ENCODE measurements around the gene SWT1. TPM values are rescaled to one million over a fixed set of nuclear protein-coding genes. Genes with fewer than 3 reads are reported as not detected.

Gene SWT1
- total and polyA plus RNA-seq, 2 of the 13 experiments (the other 11 are each of a cell fraction or from before 2014, with no cell fraction given): 1.7 to 2.5 TPM

DNA sequence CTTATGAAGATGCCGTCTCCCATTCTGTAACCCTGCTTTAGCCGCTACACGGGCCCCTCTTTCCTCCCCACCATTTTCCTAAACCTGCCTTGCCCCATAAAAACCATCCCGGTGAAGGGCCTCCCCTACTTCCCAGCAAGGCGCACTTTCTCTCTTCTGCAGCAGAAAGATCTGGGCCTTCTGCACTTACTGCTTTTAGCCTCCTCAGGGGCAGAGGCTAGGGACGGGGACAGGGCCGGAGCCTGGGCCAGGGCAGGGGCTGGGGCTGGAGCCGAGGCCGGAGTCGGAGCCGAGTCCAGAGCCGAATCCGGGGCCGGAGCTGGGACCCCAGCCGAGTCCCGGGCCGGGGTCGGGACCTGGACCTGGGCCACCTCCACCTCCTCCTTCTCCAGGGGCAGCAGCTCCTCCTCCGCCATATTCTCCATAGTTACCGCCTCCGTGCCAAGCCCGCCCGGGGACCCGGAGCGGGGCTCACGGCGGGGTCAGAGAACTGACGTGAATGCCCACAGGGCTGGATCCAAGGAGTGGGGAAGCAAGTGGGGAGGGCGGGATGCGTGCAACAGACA is 596 bp upstream of the SWT1 start (continued):
- no peak for TF ChIP-seq SP4 (CRISPR knock-in tag; IDR thresholded peaks at IDR 0.05)
- no peak for TF ChIP-seq SOX13 (IDR thresholded peaks at IDR 0.05)
- TF ChIP-seq SOX13 (CRISPR knock-in tag; conservative IDR thresholded peaks at IDR 0.05 in 1 of 2, IDR thresholded peaks at IDR 0.05 in 1 of 2): 0 out of 4 replicates have a peak, but pooled peaks of 1 of the 2 experiments have one; percentile 2
- no peak for TF ChIP-seq HNRNPLL (IDR thresholded peaks at IDR 0.05; ENCODE audit: low read depth, low read length, poor library complexity, severe bottlenecking)
- TF ChIP-seq SMC3 (IDR thresholded peaks at IDR 0.05; ENCODE audit: low read length): no peak
- 0 out of 2 replicates have a peak, but pooled peaks have one; percentile 51 for TF ChIP-seq ZNF264 (CRISPR knock-in tag; IDR thresholded peaks at IDR 0.05)
- no peak for TF ChIP-seq ELF4 (CRISPR knock-in tag; IDR thresholded peaks at IDR 0.05; ENCODE audit: borderline replicate concordance)
- TF ChIP-seq, protein P1, sequence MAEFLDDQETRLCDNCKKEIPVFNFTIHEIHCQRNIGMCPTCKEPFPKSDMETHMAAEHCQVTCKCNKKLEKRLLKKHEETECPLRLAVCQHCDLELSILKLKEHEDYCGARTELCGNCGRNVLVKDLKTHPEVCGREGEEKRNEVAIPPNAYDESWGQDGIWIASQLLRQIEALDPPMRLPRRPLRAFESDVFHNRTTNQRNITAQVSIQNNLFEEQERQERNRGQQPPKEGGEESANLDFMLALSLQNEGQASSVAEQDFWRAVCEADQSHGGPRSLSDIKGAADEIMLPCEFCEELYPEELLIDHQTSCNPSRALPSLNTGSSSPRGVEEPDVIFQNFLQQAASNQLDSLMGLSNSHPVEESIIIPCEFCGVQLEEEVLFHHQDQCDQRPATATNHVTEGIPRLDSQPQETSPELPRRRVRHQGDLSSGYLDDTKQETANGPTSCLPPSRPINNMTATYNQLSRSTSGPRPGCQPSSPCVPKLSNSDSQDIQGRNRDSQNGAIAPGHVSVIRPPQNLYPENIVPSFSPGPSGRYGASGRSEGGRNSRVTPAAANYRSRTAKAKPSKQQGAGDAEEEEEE (CRISPR knock-in tag; IDR thresholded peaks at IDR 0.05; ENCODE audit: borderline replicate concordance): no peak
- TF ChIP-seq SRF (IDR thresholded peaks at IDR 0.05; ENCODE audit: low read depth, low read length): no peak
- no peak for TF ChIP-seq ZBTB8A (CRISPR knock-in tag; IDR thresholded peaks at IDR 0.05; ENCODE audit: borderline replicate concordance, low read depth)
- no peak for TF ChIP-seq PCBP2 (optimal IDR thresholded peaks at IDR 0.05; ENCODE audit: low read depth, low read length, poor library complexity, severe bottlenecking)
- TF ChIP-seq PHF8 (CRISPR knock-in tag; IDR thresholded peaks at IDR 0.05): peak; percentile 91
- TF ChIP-seq IRX3 (CRISPR knock-in tag; IDR thresholded peaks at IDR 0.05; ENCODE audit: borderline replicate concordance, low read depth): peak; percentile 47; the same call in 1 of the 2 replicates
- no peak for TF ChIP-seq NR2C2 (CRISPR knock-in tag; IDR thresholded peaks at IDR 0.05; ENCODE audit: borderline replicate concordance)
- TF ChIP-seq, protein P2, sequence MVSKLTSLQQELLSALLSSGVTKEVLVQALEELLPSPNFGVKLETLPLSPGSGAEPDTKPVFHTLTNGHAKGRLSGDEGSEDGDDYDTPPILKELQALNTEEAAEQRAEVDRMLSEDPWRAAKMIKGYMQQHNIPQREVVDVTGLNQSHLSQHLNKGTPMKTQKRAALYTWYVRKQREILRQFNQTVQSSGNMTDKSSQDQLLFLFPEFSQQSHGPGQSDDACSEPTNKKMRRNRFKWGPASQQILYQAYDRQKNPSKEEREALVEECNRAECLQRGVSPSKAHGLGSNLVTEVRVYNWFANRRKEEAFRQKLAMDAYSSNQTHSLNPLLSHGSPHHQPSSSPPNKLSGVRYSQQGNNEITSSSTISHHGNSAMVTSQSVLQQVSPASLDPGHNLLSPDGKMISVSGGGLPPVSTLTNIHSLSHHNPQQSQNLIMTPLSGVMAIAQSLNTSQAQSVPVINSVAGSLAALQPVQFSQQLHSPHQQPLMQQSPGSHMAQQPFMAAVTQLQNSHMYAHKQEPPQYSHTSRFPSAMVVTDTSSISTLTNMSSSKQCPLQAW (CRISPR knock-in tag; IDR thresholded peaks at IDR 0.05): 0 out of 2 replicates have a peak, but pooled peaks have one; percentile 30
- 0 out of 2 replicates have a peak, but pooled peaks have one; percentile 7 for TF ChIP-seq HIVEP1 (CRISPR knock-in tag; IDR thresholded peaks at IDR 0.05)
- TF ChIP-seq, protein P3, sequence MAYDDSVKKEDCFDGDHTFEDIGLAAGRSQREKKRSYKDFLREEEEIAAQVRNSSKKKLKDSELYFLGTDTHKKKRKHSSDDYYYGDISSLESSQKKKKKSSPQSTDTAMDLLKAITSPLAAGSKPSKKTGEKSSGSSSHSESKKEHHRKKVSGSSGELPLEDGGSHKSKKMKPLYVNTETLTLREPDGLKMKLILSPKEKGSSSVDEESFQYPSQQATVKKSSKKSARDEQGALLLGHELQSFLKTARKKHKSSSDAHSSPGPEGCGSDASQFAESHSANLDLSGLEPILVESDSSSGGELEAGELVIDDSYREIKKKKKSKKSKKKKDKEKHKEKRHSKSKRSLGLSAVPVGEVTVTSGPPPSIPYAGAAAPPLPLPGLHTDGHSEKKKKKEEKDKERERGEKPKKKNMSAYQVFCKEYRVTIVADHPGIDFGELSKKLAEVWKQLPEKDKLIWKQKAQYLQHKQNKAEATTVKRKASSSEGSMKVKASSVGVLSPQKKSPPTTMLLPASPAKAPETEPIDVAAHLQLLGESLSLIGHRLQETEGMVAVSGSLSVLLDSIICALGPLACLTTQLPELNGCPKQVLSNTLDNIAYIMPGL (CRISPR knock-in tag; IDR thresholded peaks at IDR 0.05; ENCODE audit: borderline replicate concordance in 1 of 2, low read depth in 1 of 2): peak in 1 of 2 experiments; percentile 73; a peak in 2 of 4 replicates
- TF ChIP-seq ZNF749 (CRISPR knock-in tag; IDR thresholded peaks at IDR 0.05; ENCODE audit: borderline replicate concordance): no peak
- no peak for TF ChIP-seq SATB2 (CRISPR knock-in tag; IDR thresholded peaks at IDR 0.05)
- TF ChIP-seq SMAD1 (CRISPR knock-in tag; IDR thresholded peaks at IDR 0.05; ENCODE audit: borderline replicate concordance, low read depth): no peak
- TF ChIP-seq, protein P4, sequence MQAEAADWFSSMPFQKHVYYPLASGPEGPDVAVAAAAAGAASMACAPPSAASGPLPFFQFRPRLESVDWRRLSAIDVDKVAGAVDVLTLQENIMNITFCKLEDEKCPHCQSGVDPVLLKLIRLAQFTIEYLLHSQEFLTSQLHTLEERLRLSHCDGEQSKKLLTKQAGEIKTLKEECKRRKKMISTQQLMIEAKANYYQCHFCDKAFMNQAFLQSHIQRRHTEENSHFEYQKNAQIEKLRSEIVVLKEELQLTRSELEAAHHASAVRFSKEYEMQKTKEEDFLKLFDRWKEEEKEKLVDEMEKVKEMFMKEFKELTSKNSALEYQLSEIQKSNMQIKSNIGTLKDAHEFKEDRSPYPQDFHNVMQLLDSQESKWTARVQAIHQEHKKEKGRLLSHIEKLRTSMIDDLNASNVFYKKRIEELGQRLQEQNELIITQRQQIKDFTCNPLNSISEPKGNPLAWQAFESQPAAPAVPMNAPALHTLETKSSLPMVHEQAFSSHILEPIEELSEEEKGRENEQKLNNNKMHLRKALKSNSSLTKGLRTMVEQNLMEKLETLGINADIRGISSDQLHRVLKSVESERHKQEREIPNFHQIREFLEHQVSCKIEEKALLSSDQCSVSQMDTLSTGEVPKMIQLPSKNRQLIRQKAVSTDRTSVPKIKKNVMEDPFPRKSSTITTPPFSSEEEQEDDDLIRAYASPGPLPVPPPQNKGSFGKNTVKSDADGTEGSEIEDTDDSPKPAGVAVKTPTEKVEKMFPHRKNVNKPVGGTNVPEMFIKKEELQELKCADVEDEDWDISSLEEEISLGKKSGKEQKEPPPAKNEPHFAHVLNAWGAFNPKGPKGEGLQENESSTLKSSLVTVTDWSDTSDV (CRISPR knock-in tag; IDR thresholded peaks at IDR 0.05): 0 out of 2 replicates have a peak, but pooled peaks have one; percentile 57

All from HepG2 (cell line).